Testis (tissue), 3 donors: Measurements from ENCODE around the gene GRK5. TPM values are rescaled to one million over a fixed set of nuclear protein-coding genes. Genes with fewer than 3 reads are reported as not detected.

ENCODE experiments used
- DNase-seq: peaks from one replicate; pipeline ENCODE4 v3.0.0-alpha.2; 2019
- H3K27ac ChIP-seq, 2 donors: fragments of 200-600 bp; sonication (generic); one replicate each; pipeline ENCODE4 v1.5.1; 2019
- H3K27me3 ChIP-seq: fragments of 200-600 bp; sonication (generic); one replicate; pipeline ENCODE4 v1.5.1; 2019
- H3K36me3 ChIP-seq: fragments of 200-600 bp; sonication (generic); one replicate; pipeline ENCODE4 v1.5.1; 2017; ENCODE audit warnings: low read depth; ENCODE audit errors: missing control alignments
- H3K4me1 ChIP-seq: fragments of 200-600 bp; sonication (generic); one replicate; pipeline ENCODE4 v1.5.1; 2019
- H3K4me3 ChIP-seq, 2 donors: fragments of 200-600 bp; sonication (generic); one replicate each; pipeline ENCODE4 v1.5.1; 2017 to 2019
- H3K9me3 ChIP-seq: fragments of 200-600 bp; sonication (generic); one replicate; pipeline ENCODE4 v1.5.1; 2017
- POLR2A ChIP-seq: fragments of 450-650 bp; IDR thresholded peaks from one replicate; pipeline ENCODE4 v1.6.1; 2017; ENCODE audit warnings: antibody characterized with exemption, mild to moderate bottlenecking, moderate library complexity
- WGBS, 2 donors: methylation state at CpG; one replicate each; pipeline ENCODE4 v1.1.5; 2018; 5-methylcytosine and 5-hydroxymethylcytosine counted together
- intact Hi-C: fragments of 100-400 bp; cut with DNase I; formaldehyde crosslinking; loops from one replicate; pipeline ENCODE4 v1.15.1; 2023; ENCODE audit warnings: low total_unique reads
- polyA plus RNA-seq: library from polyadenylated mRNA; stranded (reverse); fragments of 350-450 nt; fragmentation: Illumina TruSeq; extraction: RNeasy Lipid Tissue Mini Kit (QIAGEN cat#74804); gene quantifications from one replicate; pipeline ENCODE4 v1.2.3, GENCODE V29; 2014; ENCODE audit warnings: low read depth, low replicate concordance; ENCODE audit not compliant: insufficient read depth
- total RNA-seq, 2 donors: library from RNA; depleted of rRNA; stranded (reverse); fragments of >200 nt; gene quantifications; one replicate each; pipeline ENCODE4 v1.2.3, GENCODE V29; 2016
- TF ChIP-seq, protein P1 (sequence below), 3 experiments: fragments of 450-650 bp in 2 of 3; fragments of 200-600 bp in 1 of 3; sonication (generic) in 1 of 3; IDR thresholded peaks; one replicate each; pipeline ENCODE4 v1.5.1; 2016 to 2019; ENCODE audit warnings: antibody characterized with exemption in 3 of 3, mild to moderate bottlenecking in 2 of 3, moderate library complexity in 1 of 3

The GRK5 gene
- total and polyA plus RNA-seq, 3 donors from 2014 or later, result 4.5 to 10.3 (median 5.5) TPM

DNA sequence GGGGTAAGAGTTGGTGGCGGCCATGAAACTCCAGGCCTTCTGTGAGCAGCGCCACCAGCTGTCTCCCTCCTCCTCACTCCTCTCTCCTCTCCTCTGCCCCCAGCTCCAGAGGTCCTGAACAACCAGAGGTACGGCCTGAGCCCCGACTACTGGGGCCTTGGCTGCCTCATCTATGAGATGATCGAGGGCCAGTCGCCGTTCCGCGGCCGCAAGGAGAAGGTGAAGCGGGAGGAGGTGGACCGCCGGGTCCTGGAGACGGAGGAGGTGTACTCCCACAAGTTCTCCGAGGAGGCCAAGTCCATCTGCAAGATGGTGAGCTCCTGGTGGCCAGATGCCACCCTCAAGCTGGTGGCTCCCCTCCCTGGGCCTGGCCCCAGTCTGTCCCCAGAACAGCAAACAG is 236.1 kb downstream of the GRK5 start:
- no peaks in the 10 kb centered on the region for H3K27me3 ChIP-seq
- H3K4me3 ChIP-seq, result no peak overlapping the region
- no peaks in the 10 kb centered on the region for H3K9me3 ChIP-seq
- intact Hi-C loops, result loop anchor here (10.0 kb wide), 1 partner anchor 239 kb away; the partner anchor contains the start of gene GRK5
- H3K36me3 ChIP-seq, result no peaks in the 10 kb centered on the region
- 72 to 93% methylated on average over 3 to 15 of the region's 15 CpGs for WGBS, 2 donors
- H3K27ac ChIP-seq, result no peak overlapping the region
- peaks cover 4% of the 10 kb centered on the region for H3K4me1 ChIP-seq
- DNase-seq, result no peak
- TF ChIP-seq, protein P1, sequence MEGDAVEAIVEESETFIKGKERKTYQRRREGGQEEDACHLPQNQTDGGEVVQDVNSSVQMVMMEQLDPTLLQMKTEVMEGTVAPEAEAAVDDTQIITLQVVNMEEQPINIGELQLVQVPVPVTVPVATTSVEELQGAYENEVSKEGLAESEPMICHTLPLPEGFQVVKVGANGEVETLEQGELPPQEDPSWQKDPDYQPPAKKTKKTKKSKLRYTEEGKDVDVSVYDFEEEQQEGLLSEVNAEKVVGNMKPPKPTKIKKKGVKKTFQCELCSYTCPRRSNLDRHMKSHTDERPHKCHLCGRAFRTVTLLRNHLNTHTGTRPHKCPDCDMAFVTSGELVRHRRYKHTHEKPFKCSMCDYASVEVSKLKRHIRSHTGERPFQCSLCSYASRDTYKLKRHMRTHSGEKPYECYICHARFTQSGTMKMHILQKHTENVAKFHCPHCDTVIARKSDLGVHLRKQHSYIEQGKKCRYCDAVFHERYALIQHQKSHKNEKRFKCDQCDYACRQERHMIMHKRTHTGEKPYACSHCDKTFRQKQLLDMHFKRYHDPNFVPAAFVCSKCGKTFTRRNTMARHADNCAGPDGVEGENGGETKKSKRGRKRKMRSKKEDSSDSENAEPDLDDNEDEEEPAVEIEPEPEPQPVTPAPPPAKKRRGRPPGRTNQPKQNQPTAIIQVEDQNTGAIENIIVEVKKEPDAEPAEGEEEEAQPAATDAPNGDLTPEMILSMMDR (IDR thresholded peaks at IDR 0.05), result no peak
- no peak for TF ChIP-seq POLR2A

DNA sequence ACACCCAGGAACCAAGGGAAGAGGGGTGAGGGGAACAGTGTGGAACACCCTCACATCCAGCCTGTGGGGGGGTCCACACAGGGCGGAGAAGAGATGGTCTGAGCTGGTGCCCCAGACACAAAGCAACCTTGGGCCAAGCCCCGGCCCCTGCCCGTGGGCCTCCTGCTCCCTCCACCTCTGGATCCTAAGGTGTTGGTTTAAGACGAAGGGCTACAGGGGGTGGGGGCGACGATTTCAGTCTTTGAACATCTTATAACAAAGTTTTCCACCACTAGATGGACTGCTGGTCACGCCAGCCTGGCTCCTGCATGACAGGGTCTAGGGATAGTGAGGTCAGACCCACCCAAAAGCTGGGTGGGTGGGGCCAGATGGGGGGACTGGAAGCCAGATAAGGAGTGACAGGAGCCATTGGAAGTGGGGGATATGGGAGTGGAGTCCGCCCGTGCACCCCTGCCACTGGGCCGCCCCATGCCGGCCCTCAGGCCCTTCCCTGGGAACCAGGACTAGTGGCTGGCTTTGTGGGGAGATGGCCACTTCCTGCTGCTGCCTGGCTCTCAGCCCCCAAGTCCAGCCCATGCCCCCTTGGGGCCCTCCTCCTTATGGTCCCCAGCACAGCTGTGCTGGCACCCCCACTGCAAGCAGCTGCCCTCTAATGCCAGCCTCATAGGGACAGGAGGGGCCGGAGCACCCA is 236.7 kb downstream of the GRK5 start:
- Histone ChIP-seq H3K27me3 (no peaks in the 10 kb centered on the region), H3K36me3 (no peaks in the 10 kb centered on the region), H3K27ac (no peak overlapping the region), H3K4me3 (no peak overlapping the region), H3K4me1 (peaks cover 4% of the 10 kb centered on the region), H3K9me3 (no peaks in the 10 kb centered on the region)
- WGBS, 2 donors, result 93 to 95% methylated on average over 10 to 12 of the region's 12 CpGs
- no peak for DNase-seq
- TF ChIP-seq, protein P1 (IDR thresholded peaks at IDR 0.05), result no peak
- no peak for TF ChIP-seq POLR2A
- intact Hi-C loops, result loop anchor here (10.0 kb wide), 1 partner anchor 239 kb away; the partner anchor contains the start of gene GRK5

DNA sequence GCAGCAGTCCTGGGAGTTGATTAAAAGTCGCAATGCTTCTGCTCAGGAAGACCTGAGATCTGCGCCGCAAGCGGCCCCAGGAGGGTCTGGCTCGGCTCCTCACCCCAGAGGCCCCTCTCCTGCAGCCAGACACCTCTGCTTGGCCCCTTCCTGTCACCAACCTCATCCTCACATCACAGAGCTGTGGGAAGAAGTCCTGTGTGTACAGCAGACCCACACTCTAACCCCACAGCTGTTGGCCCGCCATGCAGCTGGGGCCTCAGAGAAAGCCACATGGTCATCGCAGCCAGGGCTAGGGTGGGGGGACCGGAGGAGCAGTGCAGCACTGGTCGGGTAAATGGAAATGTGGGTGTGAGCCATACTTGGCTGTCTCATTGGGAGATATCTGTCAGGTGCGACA is 237.5 kb downstream of the GRK5 start:
- no peak overlapping the region for H3K27ac ChIP-seq
- intact Hi-C loops, result loop anchor here (10.0 kb wide), 1 partner anchor 240 kb away; the partner anchor contains the start of gene GRK5
- WGBS, 2 donors, result 81 to 88% methylated on average over 5 to 10 of the region's 10 CpGs

DNA sequence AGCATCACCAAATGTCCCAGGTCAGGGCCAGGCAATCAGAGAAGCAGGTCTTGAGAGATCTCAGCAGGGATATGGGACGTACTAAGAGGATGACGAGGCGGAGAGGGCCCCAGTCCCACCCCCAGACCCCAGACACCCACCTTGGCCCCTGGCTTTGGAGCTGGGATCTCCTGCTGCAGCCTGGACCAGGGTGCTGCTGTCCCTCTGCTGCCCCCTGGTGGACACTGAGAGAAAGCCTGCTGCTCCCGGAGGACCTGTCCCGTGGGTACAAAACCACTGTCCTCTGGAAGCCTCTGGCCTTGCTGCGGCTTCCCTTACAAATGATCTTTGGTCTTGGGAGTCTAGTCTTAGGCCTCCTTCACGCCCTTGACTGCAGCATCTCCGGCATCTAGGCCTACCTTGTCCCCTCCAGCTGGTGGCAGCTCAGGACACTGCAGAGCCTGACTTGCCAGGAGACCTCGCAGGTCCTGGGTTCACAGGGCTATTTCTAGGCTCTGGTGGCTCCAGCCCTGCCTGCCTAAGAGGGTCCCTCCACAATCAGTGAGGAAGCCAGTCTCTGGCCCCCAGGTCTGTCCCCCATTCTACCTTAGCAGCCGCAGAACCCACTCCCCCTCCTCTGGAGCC is 238.1 kb downstream of the GRK5 start:
- TF ChIP-seq, protein P1 (IDR thresholded peaks at IDR 0.05), result peak; percentile 91 to 99 (median 96)
- TF ChIP-seq POLR2A, result no peak
- intact Hi-C loops, result loop anchor here (10.0 kb wide), 1 partner anchor 241 kb away; the partner anchor contains the start of gene GRK5
- Histone ChIP-seq H3K27me3 (no peaks in the 10 kb centered on the region), H3K27ac (no peak overlapping the region), H3K36me3 (no peaks in the 10 kb centered on the region), H3K4me1 (peaks cover 4% of the 10 kb centered on the region), H3K4me3 (no peak overlapping the region), H3K9me3 (no peaks in the 10 kb centered on the region)
- 32 to 39% methylated on average over 10 of the region's 10 CpGs for WGBS, 2 donors
- peak; percentile 92 for DNase-seq

More for the DNA sequence above, 237.5 kb downstream of the GRK5 start:
- Histone ChIP-seq H3K27me3 (no peaks in the 10 kb centered on the region), H3K4me3 (no peak overlapping the region), H3K4me1 (peaks cover 4% of the 10 kb centered on the region), H3K9me3 (no peaks in the 10 kb centered on the region), H3K36me3 (no peaks in the 10 kb centered on the region)
- TF ChIP-seq, protein P1 (IDR thresholded peaks at IDR 0.05), result no peak
- TF ChIP-seq POLR2A, result no peak
- no peak for DNase-seq
